22Rv1 (cell line): ENCODE data around the gene HOXC10.

Experiments
- CTCF ChIP-seq: fragments of 450-650 bp; IDR thresholded peaks from 2 replicates; pipeline ENCODE4 v1.5.1; 2017; ENCODE audit warnings: mild to moderate bottlenecking
- ZFX ChIP-seq: fragments of 450-650 bp; IDR thresholded peaks from 2 replicates; pipeline ENCODE4 v1.6.1; 2017; ENCODE audit warnings: antibody characterized with exemption, borderline replicate concordance

- TF ChIP-seq CTCF (no peak), ZFX (no peak)
Measured at GRCh38 chr12:53972722-53973235, 12.2 kb upstream of the HOXC10 start, which contains the start of gene HOXC11.
